Osteocyte (in vitro differentiated cells): Measurements from ENCODE around the gene ANK2. TPM values are rescaled to one million over a fixed set of nuclear protein-coding genes. Genes with fewer than 3 reads are reported as not detected.
A peak's percentile ranks its signal among the peaks of the same experiment; 100 is the strongest.

Experiments used
- DNase-seq: peaks from one replicate; pipeline ENCODE4 v3.0.0; 2021; ENCODE audit warnings: mixed read lengths; ENCODE audit not compliant: unreplicated experiment; ENCODE audit errors: extremely low spot score
- H3K27ac Mint-ChIP-seq: one replicate; pipeline ENCODE4 v1.8.0; 2021; ENCODE audit warnings: mild to moderate bottlenecking, mixed read lengths; ENCODE audit not compliant: unreplicated experiment
- H3K27me3 Mint-ChIP-seq: one replicate; pipeline ENCODE4 v1.8.0; 2021; ENCODE audit warnings: mixed read lengths; ENCODE audit not compliant: unreplicated experiment
- H3K36me3 Mint-ChIP-seq: one replicate; pipeline ENCODE4 v1.8.0; 2021; ENCODE audit warnings: mixed read lengths; ENCODE audit not compliant: unreplicated experiment
- H3K4me1 Mint-ChIP-seq: one replicate; pipeline ENCODE4 v1.8.0; 2021; ENCODE audit warnings: mixed read lengths; ENCODE audit not compliant: unreplicated experiment
- H3K4me3 Mint-ChIP-seq: one replicate; pipeline ENCODE4 v1.8.0; 2021; ENCODE audit warnings: mild to moderate bottlenecking, moderate library complexity, mixed read lengths; ENCODE audit not compliant: unreplicated experiment
- H3K9me3 Mint-ChIP-seq: one replicate; pipeline ENCODE4 v1.8.0; 2021; ENCODE audit warnings: mixed read lengths; ENCODE audit not compliant: unreplicated experiment
- total RNA-seq: library from RNA; stranded (reverse); gene quantifications from 2 replicates; pipeline ENCODE4 v1.2.1, GENCODE V29; 2021
- TF ChIP-seq, protein P1 (sequence below): fragments of 200-600 bp; sonication (generic); IDR thresholded peaks from 2 replicates; pipeline ENCODE4 v1.5.0; 2021; ENCODE audit warnings: antibody characterized with exemption, mild to moderate bottlenecking, moderate library complexity

Gene ANK2
- total RNA-seq, 1 donor from 2014 or later = 17.2 TPM

DNA sequence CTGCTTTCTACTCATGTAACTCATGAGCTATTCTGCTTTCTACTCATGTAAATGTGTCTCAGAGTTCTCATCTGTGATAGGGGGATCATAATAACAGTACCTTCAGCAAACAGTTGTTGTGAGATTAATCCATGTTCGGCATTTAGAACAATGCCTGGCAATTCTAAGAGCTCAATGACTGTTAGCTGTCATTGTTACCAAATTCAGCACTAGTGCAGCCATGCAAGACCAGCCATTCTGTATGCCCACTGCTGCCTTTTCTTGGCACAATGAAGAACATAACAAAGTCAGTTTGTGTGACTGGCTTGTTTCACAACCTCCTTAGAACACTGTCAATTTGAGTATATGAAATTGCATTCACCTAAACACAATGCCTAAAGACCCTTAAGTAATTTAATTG, 163.2 kb downstream of the ANK2 start:
- peaks cover 9% of the 10 kb centered on the region for H3K4me1 Mint-ChIP-seq
- H3K9me3 Mint-ChIP-seq = no peaks in the 10 kb centered on the region

DNA sequence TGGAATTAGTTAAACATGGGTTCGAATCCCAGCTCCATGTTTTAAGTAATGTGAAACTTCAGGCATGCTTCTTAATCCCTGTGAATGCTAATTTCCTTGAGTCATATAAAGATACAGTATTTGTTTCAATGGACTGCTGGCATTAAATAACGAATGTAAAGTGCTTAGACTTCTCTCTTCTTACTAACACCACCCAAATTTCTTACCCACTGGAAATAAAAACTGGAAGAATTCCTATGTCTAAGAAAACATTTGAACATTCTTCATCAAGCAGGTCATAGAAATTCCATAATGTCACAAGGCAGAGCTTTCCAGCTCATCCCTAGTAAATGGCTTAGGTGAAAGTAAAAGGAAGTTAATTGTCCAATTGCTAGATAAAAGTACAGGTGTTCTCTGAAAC, 172.5 kb downstream of the ANK2 start:
- peaks cover 4% of the 10 kb centered on the region for H3K36me3 Mint-ChIP-seq
- H3K9me3 Mint-ChIP-seq = peaks cover 15% of the 10 kb centered on the region
- H3K4me3 Mint-ChIP-seq = no peak overlapping the region
- H3K27me3 Mint-ChIP-seq = no peaks in the 10 kb centered on the region
- H3K4me1 Mint-ChIP-seq = peaks cover 21% of the 10 kb centered on the region
- TF ChIP-seq, protein P1, sequence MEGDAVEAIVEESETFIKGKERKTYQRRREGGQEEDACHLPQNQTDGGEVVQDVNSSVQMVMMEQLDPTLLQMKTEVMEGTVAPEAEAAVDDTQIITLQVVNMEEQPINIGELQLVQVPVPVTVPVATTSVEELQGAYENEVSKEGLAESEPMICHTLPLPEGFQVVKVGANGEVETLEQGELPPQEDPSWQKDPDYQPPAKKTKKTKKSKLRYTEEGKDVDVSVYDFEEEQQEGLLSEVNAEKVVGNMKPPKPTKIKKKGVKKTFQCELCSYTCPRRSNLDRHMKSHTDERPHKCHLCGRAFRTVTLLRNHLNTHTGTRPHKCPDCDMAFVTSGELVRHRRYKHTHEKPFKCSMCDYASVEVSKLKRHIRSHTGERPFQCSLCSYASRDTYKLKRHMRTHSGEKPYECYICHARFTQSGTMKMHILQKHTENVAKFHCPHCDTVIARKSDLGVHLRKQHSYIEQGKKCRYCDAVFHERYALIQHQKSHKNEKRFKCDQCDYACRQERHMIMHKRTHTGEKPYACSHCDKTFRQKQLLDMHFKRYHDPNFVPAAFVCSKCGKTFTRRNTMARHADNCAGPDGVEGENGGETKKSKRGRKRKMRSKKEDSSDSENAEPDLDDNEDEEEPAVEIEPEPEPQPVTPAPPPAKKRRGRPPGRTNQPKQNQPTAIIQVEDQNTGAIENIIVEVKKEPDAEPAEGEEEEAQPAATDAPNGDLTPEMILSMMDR = no peak
- DNase-seq = no peak
- H3K27ac Mint-ChIP-seq = peak overlapping the region; percentile 69

More for the DNA sequence above, 163.2 kb downstream of the ANK2 start:
- H3K27ac Mint-ChIP-seq = no peak overlapping the region
- TF ChIP-seq, protein P1 = no peak
- no peak for DNase-seq
- no peak overlapping the region for H3K4me3 Mint-ChIP-seq
- no peaks in the 10 kb centered on the region for H3K36me3 Mint-ChIP-seq
- H3K27me3 Mint-ChIP-seq = no peaks in the 10 kb centered on the region

DNA sequence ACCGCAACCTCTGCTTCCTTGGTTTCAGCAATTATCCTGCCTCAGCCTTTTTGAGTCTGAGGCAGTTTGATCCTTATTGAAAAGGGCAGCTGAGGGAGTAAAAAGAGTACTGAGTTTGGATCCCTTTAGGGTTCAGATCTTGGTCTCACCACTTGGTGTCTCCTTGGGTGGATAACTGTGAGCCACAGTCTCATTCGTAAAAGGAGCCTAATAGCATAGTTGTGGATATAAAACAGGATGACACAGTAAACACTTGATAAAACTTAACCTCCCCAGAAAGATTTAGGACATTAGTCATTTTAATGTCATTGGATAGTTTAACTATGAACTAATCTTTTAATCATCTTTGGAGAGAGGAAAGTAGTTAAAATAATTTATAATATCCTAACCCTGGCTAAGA, 173.0 kb downstream of the ANK2 start:
- H3K9me3 Mint-ChIP-seq = peaks cover 15% of the 10 kb centered on the region
- TF ChIP-seq, protein P1 = no peak
- H3K4me1 Mint-ChIP-seq = peaks cover 21% of the 10 kb centered on the region
- H3K4me3 Mint-ChIP-seq = no peak overlapping the region
- no peaks in the 10 kb centered on the region for H3K27me3 Mint-ChIP-seq
- no peak for DNase-seq
- peaks cover 4% of the 10 kb centered on the region for H3K36me3 Mint-ChIP-seq
- H3K27ac Mint-ChIP-seq = peak overlapping the region; percentile 69

DNA sequence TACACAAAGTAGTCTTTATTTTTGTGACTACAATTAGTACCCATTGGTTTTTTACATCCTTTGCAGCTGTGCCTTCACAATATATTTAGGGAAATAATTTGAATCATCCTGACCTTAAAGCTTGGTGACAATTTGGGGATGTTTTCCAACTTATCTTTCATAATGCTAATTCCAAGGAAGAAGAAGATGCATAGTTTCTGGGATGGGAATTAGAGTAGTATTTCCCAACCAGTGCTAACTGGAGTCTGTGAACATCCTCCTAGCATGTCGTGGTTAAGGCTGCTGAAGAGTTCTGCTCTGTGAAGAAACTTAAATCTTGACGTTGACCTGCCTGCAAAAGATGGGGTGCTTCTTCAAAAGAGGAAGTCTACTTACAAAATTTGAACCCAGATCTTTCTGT, 173.5 kb downstream of the ANK2 start:
- TF ChIP-seq, protein P1 = no peak
- Mint-ChIP-seq H3K27me3 (no peaks in the 10 kb centered on the region), H3K36me3 (peaks cover 4% of the 10 kb centered on the region), H3K4me3 (no peak overlapping the region), H3K9me3 (peaks cover 11% of the 10 kb centered on the region), H3K4me1 (peaks cover 21% of the 10 kb centered on the region), H3K27ac (no peak overlapping the region)
- DNase-seq = no peak

GRCh38 chr4:113232194-113232593, 182.7 kb downstream of the ANK2 start:
- peaks cover 4% of the 10 kb centered on the region for H3K36me3 Mint-ChIP-seq
- H3K4me3 Mint-ChIP-seq = no peak overlapping the region
- no peaks in the 10 kb centered on the region for H3K27me3 Mint-ChIP-seq
- H3K4me1 Mint-ChIP-seq = peaks cover 11% of the 10 kb centered on the region
- DNase-seq = no peak
- no peaks in the 10 kb centered on the region for H3K9me3 Mint-ChIP-seq
- TF ChIP-seq, protein P1 = no peak
- H3K27ac Mint-ChIP-seq = no peak overlapping the region
